CD14-positive monocyte (primary cell): ENCODE data around the gene KCNMB1. TPM values are rescaled to one million over a fixed set of nuclear protein-coding genes. Genes with fewer than 3 reads are reported as not detected.

ENCODE experiments used
- DNase-seq, 3 donors: peaks; one replicate each; pipeline ENCODE4 v3.0.0-alpha.2; 2011 to 2022
- H2AFZ ChIP-seq: 2 replicates; pipeline ENCODE4 v1.6.0; 2012; ENCODE audit warnings: mild to moderate bottlenecking, low read depth, low read length, inconsistent platforms; ENCODE audit not compliant: insufficient read depth, poor library complexity, severe bottlenecking
- H3K27ac ChIP-seq, 2 donors: 1 replicate in 1 of 2; 2 replicates in 1 of 2; pipeline ENCODE4 v1.5.1; 2012 to 2013; ENCODE audit warnings: low read length in 2 of 2, control low read depth in 1 of 2, inconsistent platforms in 1 of 2, low read depth in 1 of 2, mild to moderate bottlenecking in 1 of 2
- H3K27me3 ChIP-seq, 2 donors: one replicate each; pipeline versions ENCODE4 v1.6.0 to v1.6.1; 2011 to 2013; ENCODE audit warnings: low read length in 2 of 2; ENCODE audit not compliant: control insufficient read depth in 2 of 2, insufficient read depth in 2 of 2
- H3K36me3 ChIP-seq, 2 donors: replicated peaks in 1 of 2; 1 replicate in 1 of 2; 2 replicates in 1 of 2; pipeline versions ENCODE4 v1.5.1 to v1.6.1; 2012 to 2013; ENCODE audit warnings: low read length in 2 of 2, control low read depth in 1 of 2, inconsistent platforms in 1 of 2, mild to moderate bottlenecking in 1 of 2; ENCODE audit not compliant: insufficient read depth in 2 of 2, control insufficient read depth in 1 of 2
- H3K4me1 ChIP-seq, 2 donors: 1 replicate in 1 of 2; 2 replicates in 1 of 2; pipeline versions ENCODE4 v1.5.1 to v1.6.1; 2012 to 2013; ENCODE audit warnings: low read length in 2 of 2, control low read depth in 1 of 2, inconsistent platforms in 1 of 2, mild to moderate bottlenecking in 1 of 2, moderate library complexity in 1 of 2; ENCODE audit not compliant: insufficient read depth in 2 of 2, control insufficient read depth in 1 of 2
- H3K4me2 ChIP-seq: replicated peaks from 2 replicates; pipeline ENCODE3; 2012; ENCODE audit warnings: low read length, moderate library complexity, mild to moderate bottlenecking; ENCODE audit not compliant: poor library complexity, severe bottlenecking; ENCODE audit errors: extremely low read depth
- H3K4me3 ChIP-seq, 3 experiments: fragments of 200-600 bp in 1 of 3; sonication (generic) in 1 of 3; replicated peaks in 1 of 3; 1 replicate in 2 of 3; 2 replicates in 1 of 3; pipeline ENCODE4 v1.5.1; 2011 to 2013; ENCODE audit warnings: low read length in 3 of 3, mild to moderate bottlenecking in 3 of 3, control low read depth in 2 of 3, low read depth in 2 of 3, inconsistent platforms in 1 of 3, moderate library complexity in 1 of 3
- H3K79me2 ChIP-seq: 2 replicates; pipeline ENCODE4 v1.6.0; 2012; ENCODE audit warnings: mild to moderate bottlenecking, control low read depth, inconsistent platforms, low read length, moderate library complexity; ENCODE audit not compliant: insufficient read depth
- H3K9ac ChIP-seq: 2 replicates; pipeline ENCODE4 v1.6.0; 2017; ENCODE audit warnings: low read length, mild to moderate bottlenecking; ENCODE audit not compliant: insufficient read depth, poor library complexity, severe bottlenecking
- H3K9me3 ChIP-seq, 2 donors: replicated peaks in 1 of 2; 1 replicate in 1 of 2; 2 replicates in 1 of 2; pipeline versions ENCODE4 v1.5.1 to v1.6.1; 2012 to 2013; ENCODE audit warnings: low read length in 2 of 2, control low read depth in 1 of 2; ENCODE audit not compliant: control insufficient read depth in 1 of 2, insufficient read depth in 1 of 2
- H4K20me1 ChIP-seq: 2 replicates; pipeline ENCODE4 v1.6.0; 2012; ENCODE audit warnings: mild to moderate bottlenecking, low read length, control low read depth, moderate library complexity; ENCODE audit not compliant: insufficient read depth
- H3K27ac Mint-ChIP-seq, 7 donors: one replicate each; pipeline ENCODE4 v1.8.0; 2020; ENCODE audit warnings: mild to moderate bottlenecking in 7 of 7, mixed read lengths in 7 of 7, moderate library complexity in 6 of 7, inconsistent platforms in 2 of 7
- H3K27me3 Mint-ChIP-seq, 3 donors: one replicate each; pipeline ENCODE4 v1.8.0; 2021 to 2022; ENCODE audit warnings: low read depth in 3 of 3, mild to moderate bottlenecking in 3 of 3, mixed read lengths in 3 of 3, moderate library complexity in 3 of 3, inconsistent platforms in 1 of 3
- H3K36me3 Mint-ChIP-seq, 2 donors: one replicate each; pipeline ENCODE4 v1.8.0; 2020; ENCODE audit warnings: mixed read lengths in 2 of 2, inconsistent platforms in 1 of 2, mild to moderate bottlenecking in 1 of 2
- H3K4me1 Mint-ChIP-seq: one replicate; pipeline ENCODE4 v1.8.0; 2020; ENCODE audit warnings: mild to moderate bottlenecking, mixed read lengths
- H3K4me3 Mint-ChIP-seq, 2 donors: one replicate each; pipeline ENCODE4 v1.8.0; 2020; ENCODE audit warnings: mild to moderate bottlenecking in 2 of 2, mixed read lengths in 2 of 2, moderate library complexity in 1 of 2
- H3K9me3 Mint-ChIP-seq, 7 donors: one replicate each; pipeline ENCODE4 v1.8.0; 2020 to 2022; ENCODE audit warnings: mixed read lengths in 7 of 7, mild to moderate bottlenecking in 6 of 7, moderate library complexity in 6 of 7, inconsistent platforms in 2 of 7
- CTCF ChIP-seq: fragments of 200-600 bp; IDR thresholded peaks from one replicate; pipeline ENCODE4 v1.8.0; 2022; ENCODE audit warnings: antibody characterized with exemption, mild to moderate bottlenecking
- WGBS: methylation state at CpG from one replicate; pipeline ENCODE4 v1.1.5; 2013; ENCODE audit warnings: missing lambda C conversion rate; ENCODE audit not compliant: insufficient coverage; 5-methylcytosine and 5-hydroxymethylcytosine counted together
- intact Hi-C, 2 donors: fragments of 100-400 bp; cut with micrococcal nuclease; formaldehyde crosslinking; loops; one replicate each; pipeline versions ENCODE4 v1.15.0 to v1.15.1; 2023
- polyA plus RNA-seq, 3 donors: library from polyadenylated mRNA; depleted of rRNA in 1 of 3; unstranded in 2 of 3; stranded (reverse) in 1 of 3; fragments of 300-500 nt in 2 of 3; fragments of >200 nt in 1 of 3; fragmentation: Illumina TruSeq in 2 of 3; gene quantifications; 1 replicate in 2 of 3; 2 replicates in 1 of 3; pipeline ENCODE4 v1.2.3, GENCODE V29; 2012 to 2021

KCNMB1 gene
- polyA plus RNA-seq, 3 donors: 0.79 to 20.8 (median 1.2) TPM

GRCh38 chr5:170403675-170404074, 14.5 kb upstream of the KCNMB1 start:
- Mint-ChIP-seq H3K27me3 (peaks cover 0 to 4% (median 2%) of the 10 kb centered on the region in 3 donors), H3K4me1 (peaks cover 32% of the 10 kb centered on the region)
- H3K36me3 ChIP-seq: no peaks in the 10 kb centered on the region

GRCh38 chr5:170402508-170402907, 13.3 kb upstream of the KCNMB1 start:
- no peak overlapping the region for H3K4me3 Mint-ChIP-seq
- no peak overlapping the region for H3K9ac ChIP-seq
- H3K4me3 ChIP-seq: no peak overlapping the region
- intact Hi-C loops: loop anchor here in 1 of 2 donors (5.0 kb wide), 1 partner anchor 135 kb away; no protein-coding TSS in a partner anchor
- H2AFZ ChIP-seq: no peak overlapping the region
- no peaks in the 10 kb centered on the region for H3K36me3 ChIP-seq
- H3K79me2 ChIP-seq: no peaks in the 10 kb centered on the region
- no peaks in the 10 kb centered on the region for H3K27me3 ChIP-seq
- H3K27ac Mint-ChIP-seq: peak overlapping the region in 2 of 7 donors; percentile 46 to 70
- H3K9me3 Mint-ChIP-seq: peaks cover 0 to 9% (median 2%) of the 10 kb centered on the region in 7 donors
- H3K4me2 ChIP-seq: no peak overlapping the region
- 100% methylated on average over 1 of the region's 2 CpGs for WGBS
- peaks cover 26 to 29% of the 10 kb centered on the region in 2 donors for H3K4me1 ChIP-seq
- H4K20me1 ChIP-seq: no peaks in the 10 kb centered on the region
- no peaks in the 10 kb centered on the region for H3K36me3 Mint-ChIP-seq
- H3K9me3 ChIP-seq: peaks cover 0 to 3% of the 10 kb centered on the region in 2 donors
- DNase-seq: no peak
- no peak for TF ChIP-seq CTCF
- H3K4me1 Mint-ChIP-seq: peaks cover 32% of the 10 kb centered on the region
- H3K27me3 Mint-ChIP-seq: peaks cover 0 to 5% (median 1%) of the 10 kb centered on the region in 3 donors
- no peak overlapping the region for H3K27ac ChIP-seq

More at GRCh38 chr5:170403675-170404074, 14.5 kb upstream of the KCNMB1 start:
- intact Hi-C loops: loop anchor here in 1 of 2 donors (5.0 kb wide), 1 partner anchor 136 kb away; no protein-coding TSS in a partner anchor
- DNase-seq: no peak
- Histone ChIP-seq H3K27me3 (no peaks in the 10 kb centered on the region), H3K4me3 (no peak overlapping the region), H4K20me1 (no peaks in the 10 kb centered on the region), H3K79me2 (no peaks in the 10 kb centered on the region), H3K9me3 (peaks cover 0 to 3% of the 10 kb centered on the region in 2 donors), H2AFZ (no peak overlapping the region), H3K27ac (peak overlapping the region in 1 of 2 donors; percentile 60), H3K4me2 (no peak overlapping the region), H3K9ac (no peak overlapping the region), H3K4me1 (peaks cover 26 to 29% of the 10 kb centered on the region in 2 donors)
- 90% methylated on average over 2 of the region's 4 CpGs for WGBS
- TF ChIP-seq CTCF: no peak
- Mint-ChIP-seq H3K36me3 (no peaks in the 10 kb centered on the region), H3K4me3 (no peak overlapping the region), H3K9me3 (peaks cover 0 to 9% (median 2%) of the 10 kb centered on the region in 7 donors), H3K27ac (peak overlapping the region; percentile 2 to 94 (median 82))
